Stimulated activated effector memory CD8-positive, alpha-beta T cell treated with anti-CD3 and anti-CD28 coated beads, Interleukin-12 subunit alpha, Interleukin-12 subunit beta, amount 100 ng/mL, for 72 hours (primary cell): ENCODE data around the gene HHATL.

Source experiments
- ATAC-seq: fragments of 150-1000 bp; cut with Tn5 transposase; 2 replicates; pipeline ENCODE4 v1.10.0; 2021
- DNase-seq, 2 donors: peaks; one replicate each; pipeline ENCODE4 v3.0.0; 2021 to 2022; ENCODE audit warnings: low spot score in 2 of 2
- H3K27ac Mint-ChIP-seq: one replicate; pipeline ENCODE4 v1.8.0; 2022; ENCODE audit warnings: mild to moderate bottlenecking, mixed read lengths
- H3K36me3 Mint-ChIP-seq: one replicate; pipeline ENCODE4 v1.8.0; 2022; ENCODE audit warnings: mild to moderate bottlenecking, mixed read lengths
- H3K4me1 Mint-ChIP-seq: one replicate; pipeline ENCODE4 v1.8.0; 2022; ENCODE audit warnings: mixed read lengths
- H3K4me3 Mint-ChIP-seq: one replicate; pipeline ENCODE4 v1.8.0; 2022; ENCODE audit warnings: mild to moderate bottlenecking, mixed read lengths
- H3K9me3 Mint-ChIP-seq: one replicate; pipeline ENCODE4 v1.8.0; 2022; ENCODE audit warnings: mixed read lengths

The HHATL gene

DNA sequence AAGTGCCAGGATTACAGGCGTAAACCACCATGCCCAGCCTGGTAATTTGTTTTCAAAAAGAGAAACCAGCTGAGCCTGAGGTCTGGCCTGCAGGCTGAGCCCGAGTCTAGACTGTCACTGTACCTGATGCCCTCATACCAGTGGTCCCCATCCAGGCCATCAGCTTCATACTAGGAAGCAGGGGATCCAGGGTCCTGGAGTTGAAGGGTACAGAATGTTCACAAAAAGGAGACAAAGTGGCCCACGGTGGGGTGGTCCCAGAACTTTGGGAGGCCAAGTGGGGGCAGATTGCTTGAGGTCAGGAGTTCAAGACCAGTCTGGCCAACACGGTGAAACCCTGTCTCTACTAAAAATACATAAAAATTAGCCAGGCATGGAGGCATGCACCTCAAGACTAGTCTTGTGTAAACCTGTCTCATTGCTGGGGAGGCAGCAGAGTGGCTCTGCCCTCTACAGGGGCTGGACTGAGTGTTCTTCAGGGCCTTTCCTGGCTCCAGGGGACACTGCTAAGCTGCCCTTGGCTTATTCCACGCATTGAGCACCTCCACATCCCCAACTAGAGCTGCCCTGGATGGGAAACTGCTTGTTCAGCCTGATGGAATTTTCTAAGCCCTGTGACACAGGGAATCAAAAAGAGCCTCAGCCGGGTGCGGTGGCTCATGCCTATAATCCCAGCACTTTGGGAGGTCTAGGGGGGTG lies 7.9 kb upstream of the HHATL start:
- ATAC-seq = no peak
- no peaks in the 10 kb centered on the region for H3K9me3 Mint-ChIP-seq
- H3K27ac Mint-ChIP-seq = no peak overlapping the region
- no peak for DNase-seq
- no peak overlapping the region for H3K4me3 Mint-ChIP-seq
- no peaks in the 10 kb centered on the region for H3K36me3 Mint-ChIP-seq
- no peaks in the 10 kb centered on the region for H3K4me1 Mint-ChIP-seq

GRCh38 chr3:42709621-42710020 lies 7.0 kb upstream of the HHATL start:
- ATAC-seq = no peak
- Mint-ChIP-seq H3K4me1 (no peaks in the 10 kb centered on the region), H3K36me3 (no peaks in the 10 kb centered on the region), H3K9me3 (no peaks in the 10 kb centered on the region), H3K27ac (no peak overlapping the region), H3K4me3 (no peak overlapping the region)
- no peak for DNase-seq

DNA sequence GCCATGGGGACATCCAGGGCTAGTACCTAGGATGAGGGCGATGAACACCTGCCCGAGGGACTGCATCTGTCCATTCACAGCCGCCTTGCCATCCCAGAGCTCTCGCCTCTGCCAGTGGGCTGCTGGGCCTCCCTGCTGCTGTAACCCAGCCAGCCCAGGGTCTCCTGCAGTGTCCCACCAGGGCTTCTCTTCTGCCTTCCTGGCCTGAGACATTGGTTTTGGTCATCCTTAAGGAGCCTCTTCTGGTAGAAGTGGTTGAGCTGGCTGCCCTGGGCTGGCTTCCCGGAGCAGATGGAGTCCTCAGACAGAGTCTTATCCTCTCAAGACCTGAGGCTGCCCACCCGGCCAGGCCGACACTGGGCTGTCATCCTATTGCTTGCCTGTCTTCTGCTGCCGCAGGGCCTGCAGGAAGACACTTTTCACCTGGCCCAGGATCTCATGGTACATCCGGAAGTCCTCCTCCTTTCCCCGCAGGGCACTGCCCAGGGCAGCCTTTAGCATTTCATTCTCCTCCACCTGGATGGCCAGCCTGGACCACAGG lies 6.1 kb upstream of the HHATL start:
- H3K4me1 Mint-ChIP-seq = no peaks in the 10 kb centered on the region
- H3K9me3 Mint-ChIP-seq = no peaks in the 10 kb centered on the region
- H3K4me3 Mint-ChIP-seq = no peak overlapping the region
- DNase-seq = no peak
- no peak for ATAC-seq
- H3K27ac Mint-ChIP-seq = no peak overlapping the region
- no peaks in the 10 kb centered on the region for H3K36me3 Mint-ChIP-seq

- Mint-ChIP-seq H3K36me3 (no peaks in the 10 kb centered on the region), H3K9me3 (no peaks in the 10 kb centered on the region), H3K4me1 (no peaks in the 10 kb centered on the region), H3K27ac (no peak overlapping the region), H3K4me3 (no peak overlapping the region)
- DNase-seq = no peak
- ATAC-seq = no peak
Measured at GRCh38 chr3:42707620-42708355, 5.2 kb upstream of the HHATL start.

GRCh38 chr3:42706721-42707619 lies 4.4 kb upstream of the HHATL start:
- Mint-ChIP-seq H3K9me3 (no peaks in the 10 kb centered on the region), H3K27ac (no peak overlapping the region), H3K36me3 (no peaks in the 10 kb centered on the region), H3K4me3 (no peak overlapping the region), H3K4me1 (no peaks in the 10 kb centered on the region)
- DNase-seq (no peak), ATAC-seq (no peak)

GRCh38 chr3:42705962-42706585 lies 3.5 kb upstream of the HHATL start:
- no peak for ATAC-seq
- Mint-ChIP-seq H3K36me3 (no peaks in the 10 kb centered on the region), H3K9me3 (no peaks in the 10 kb centered on the region), H3K4me3 (no peak overlapping the region), H3K27ac (no peak overlapping the region), H3K4me1 (peaks cover 6% of the 10 kb centered on the region)
- no peak for DNase-seq

GRCh38 chr3:42705058-42705767 lies 2.6 kb upstream of the HHATL start:
- Mint-ChIP-seq H3K36me3 (no peaks in the 10 kb centered on the region), H3K27ac (no peak overlapping the region)
- no peak for DNase-seq

DNA sequence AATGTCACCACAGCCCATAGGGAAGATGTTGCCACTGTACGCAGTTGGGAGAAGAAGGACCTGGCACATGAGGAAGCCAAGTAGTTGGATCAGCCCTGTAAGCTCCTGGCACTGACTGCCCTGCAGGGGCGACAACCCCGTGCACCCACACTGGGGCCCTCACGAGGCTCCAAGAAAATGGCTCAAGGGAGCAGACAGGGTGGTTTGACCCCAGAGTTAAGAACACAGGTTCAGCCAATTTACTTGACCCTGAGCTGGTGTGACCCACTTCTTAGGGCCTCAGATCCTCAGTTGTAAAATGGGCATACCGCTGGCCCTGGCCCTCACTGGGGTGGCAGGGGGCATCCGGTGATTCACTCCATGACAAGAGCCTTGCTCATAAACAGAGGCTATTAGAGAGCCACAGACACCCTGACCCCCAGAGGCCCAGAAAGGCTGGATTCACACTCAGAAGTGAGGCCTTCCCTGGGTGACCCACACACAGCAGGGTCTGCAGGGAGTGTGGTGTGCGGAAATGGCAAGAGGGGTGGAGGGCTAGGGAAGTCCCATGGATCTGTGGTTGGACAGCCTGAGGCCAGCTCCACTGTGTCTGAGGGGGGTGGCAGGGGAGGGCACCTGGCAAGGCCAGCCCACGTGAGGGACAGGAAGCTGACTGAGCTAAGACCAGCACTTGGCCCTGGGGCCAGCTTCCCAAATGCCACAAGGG lies 1.7 kb upstream of the HHATL start:
- no peak for ATAC-seq
- no peak for DNase-seq
- no peak overlapping the region for H3K27ac Mint-ChIP-seq
- H3K9me3 Mint-ChIP-seq = no peaks in the 10 kb centered on the region
- peaks cover 18% of the 10 kb centered on the region for H3K4me1 Mint-ChIP-seq
- H3K4me3 Mint-ChIP-seq = no peak overlapping the region
- no peaks in the 10 kb centered on the region for H3K36me3 Mint-ChIP-seq

More at GRCh38 chr3:42705058-42705767, 2.6 kb upstream of the HHATL start:
- no peak for ATAC-seq
- Mint-ChIP-seq H3K4me1 (peaks cover 10% of the 10 kb centered on the region), H3K9me3 (no peaks in the 10 kb centered on the region), H3K4me3 (no peak overlapping the region)

- no peaks in the 10 kb centered on the region for H3K9me3 Mint-ChIP-seq
- H3K27ac Mint-ChIP-seq = no peak overlapping the region
- H3K4me1 Mint-ChIP-seq = peaks cover 22% of the 10 kb centered on the region
- H3K4me3 Mint-ChIP-seq = no peak overlapping the region
- no peaks in the 10 kb centered on the region for H3K36me3 Mint-ChIP-seq
- ATAC-seq (no peak), DNase-seq (no peak)
Measured at GRCh38 chr3:42703695-42704025, 1.1 kb upstream of the HHATL start.

- DNase-seq (no peak), ATAC-seq (no peak)
- H3K9me3 Mint-ChIP-seq = no peaks in the 10 kb centered on the region
- no peak overlapping the region for H3K4me3 Mint-ChIP-seq
- H3K27ac Mint-ChIP-seq = no peak overlapping the region
- peaks cover 27% of the 10 kb centered on the region for H3K4me1 Mint-ChIP-seq
- H3K36me3 Mint-ChIP-seq = no peaks in the 10 kb centered on the region
Measured at GRCh38 chr3:42702982-42703694, 540 bp upstream of the HHATL start.

GRCh38 chr3:42701371-42702065 lies 1.1 kb downstream of the HHATL start:
- peak; percentile 74 for ATAC-seq
- peak; percentile 64 to 78 for DNase-seq
- H3K36me3 Mint-ChIP-seq = no peaks in the 10 kb centered on the region

DNA sequence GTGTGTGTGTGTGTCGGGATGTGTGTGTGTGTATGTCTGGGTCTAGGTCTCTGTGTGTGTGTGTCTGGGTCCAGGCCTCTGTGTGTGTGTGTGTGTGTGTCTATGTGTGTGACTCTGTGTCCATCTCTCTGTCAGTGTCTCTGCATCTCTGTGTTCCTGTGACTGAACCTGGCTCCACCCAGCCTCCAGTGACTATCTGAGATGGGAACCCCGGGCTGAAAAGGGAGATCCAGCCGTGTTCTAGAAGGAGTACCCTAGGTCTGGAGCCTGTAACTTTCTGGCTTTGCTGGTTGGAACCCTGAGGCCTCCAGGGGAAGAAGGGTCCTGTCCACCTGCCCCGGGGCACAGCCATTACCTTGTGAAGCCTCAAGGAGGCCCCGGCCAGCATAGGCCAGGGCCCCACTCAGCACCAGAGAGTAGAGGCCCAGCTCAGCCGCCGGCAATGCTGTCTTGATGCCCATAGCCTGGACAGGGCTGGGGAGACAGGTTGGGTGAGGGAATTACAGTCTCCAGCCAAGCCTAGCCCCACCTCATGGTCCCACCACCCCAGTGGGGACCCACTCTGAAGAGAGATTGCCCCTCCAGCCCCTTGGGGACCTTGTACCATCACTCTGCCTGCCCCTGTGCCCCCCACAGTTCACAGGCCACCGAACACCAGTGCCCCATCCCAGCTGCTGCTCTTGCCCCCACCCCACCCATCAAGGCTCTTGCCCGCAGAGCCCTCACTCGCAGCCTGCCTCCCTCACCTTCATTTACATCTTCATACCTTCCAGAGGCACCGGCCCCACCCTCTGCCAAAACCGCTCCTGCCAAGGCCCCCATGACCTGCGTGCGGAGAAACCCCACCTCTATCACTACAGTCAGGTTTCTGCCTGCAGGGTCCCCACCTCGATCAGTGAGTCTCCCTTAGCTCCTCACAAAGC lies 2.0 kb downstream of the HHATL start:
- no peak for ATAC-seq
- H3K9me3 Mint-ChIP-seq = no peaks in the 10 kb centered on the region
- no peak for DNase-seq
- no peak overlapping the region for H3K4me3 Mint-ChIP-seq
- no peaks in the 10 kb centered on the region for H3K36me3 Mint-ChIP-seq
- H3K4me1 Mint-ChIP-seq = peaks cover 28% of the 10 kb centered on the region
- no peak overlapping the region for H3K27ac Mint-ChIP-seq

More at GRCh38 chr3:42701371-42702065, 1.1 kb downstream of the HHATL start:
- H3K9me3 Mint-ChIP-seq = no peaks in the 10 kb centered on the region
- H3K27ac Mint-ChIP-seq = no peak overlapping the region
- H3K4me3 Mint-ChIP-seq = no peak overlapping the region
- H3K4me1 Mint-ChIP-seq = peaks cover 28% of the 10 kb centered on the region
